Esophagus squamous epithelium (tissue), 4 donors: Measurements from ENCODE around the gene P3R3URF.

Experiments used
- POLR2A ChIP-seq, 4 donors: fragments of 450-650 bp; IDR thresholded peaks; one replicate each; pipeline ENCODE4 v1.6.1; 2017; ENCODE audit warnings: antibody characterized with exemption in 4 of 4, mild to moderate bottlenecking in 4 of 4, moderate library complexity in 3 of 4
- TF ChIP-seq, protein P1 (sequence below), 6 experiments: fragments of 450-650 bp in 4 of 6; fragments of 200-600 bp in 2 of 6; sonication (generic) in 2 of 6; IDR thresholded peaks; one replicate each; pipeline ENCODE4 v1.5.1; 2016 to 2019; ENCODE audit warnings: antibody characterized with exemption in 6 of 6, mild to moderate bottlenecking in 4 of 6, moderate library complexity in 4 of 6

DNA sequence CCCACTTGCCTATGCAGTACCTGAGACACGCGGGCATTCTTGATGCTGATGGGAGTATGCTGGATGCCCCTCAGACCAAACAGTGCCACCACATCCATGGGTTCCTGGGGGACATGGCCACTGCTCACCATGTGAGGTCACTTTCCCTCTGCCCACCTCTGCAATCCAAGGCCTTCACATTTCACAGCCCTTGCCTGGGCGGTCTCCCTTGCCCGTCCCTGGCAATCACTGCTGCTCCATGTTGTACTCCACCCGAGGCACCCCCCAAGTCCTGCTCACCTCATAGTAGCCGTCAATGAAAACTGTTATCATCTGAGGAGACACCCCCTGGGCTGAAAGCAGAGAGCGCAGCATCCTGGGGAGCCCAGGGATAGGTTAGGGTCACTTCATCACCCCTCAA, 17.0 kb upstream of the P3R3URF start:
- TF ChIP-seq POLR2A (IDR thresholded peaks at IDR 0.05): no peak
- TF ChIP-seq, protein P1, sequence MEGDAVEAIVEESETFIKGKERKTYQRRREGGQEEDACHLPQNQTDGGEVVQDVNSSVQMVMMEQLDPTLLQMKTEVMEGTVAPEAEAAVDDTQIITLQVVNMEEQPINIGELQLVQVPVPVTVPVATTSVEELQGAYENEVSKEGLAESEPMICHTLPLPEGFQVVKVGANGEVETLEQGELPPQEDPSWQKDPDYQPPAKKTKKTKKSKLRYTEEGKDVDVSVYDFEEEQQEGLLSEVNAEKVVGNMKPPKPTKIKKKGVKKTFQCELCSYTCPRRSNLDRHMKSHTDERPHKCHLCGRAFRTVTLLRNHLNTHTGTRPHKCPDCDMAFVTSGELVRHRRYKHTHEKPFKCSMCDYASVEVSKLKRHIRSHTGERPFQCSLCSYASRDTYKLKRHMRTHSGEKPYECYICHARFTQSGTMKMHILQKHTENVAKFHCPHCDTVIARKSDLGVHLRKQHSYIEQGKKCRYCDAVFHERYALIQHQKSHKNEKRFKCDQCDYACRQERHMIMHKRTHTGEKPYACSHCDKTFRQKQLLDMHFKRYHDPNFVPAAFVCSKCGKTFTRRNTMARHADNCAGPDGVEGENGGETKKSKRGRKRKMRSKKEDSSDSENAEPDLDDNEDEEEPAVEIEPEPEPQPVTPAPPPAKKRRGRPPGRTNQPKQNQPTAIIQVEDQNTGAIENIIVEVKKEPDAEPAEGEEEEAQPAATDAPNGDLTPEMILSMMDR (IDR thresholded peaks at IDR 0.05): no peak
